Nephron (organoid): ENCODE data around the gene GTF3C1.

ENCODE experiments used
- H3K27ac Mint-ChIP-seq, 3 experiments: 2 replicates each; pipeline ENCODE4 v1.8.0; 2020; ENCODE audit warnings: mixed read lengths in 3 of 3, mild to moderate bottlenecking in 2 of 3, moderate library complexity in 1 of 3
- H3K27me3 Mint-ChIP-seq: 2 replicates; pipeline ENCODE4 v1.8.0; 2021; ENCODE audit warnings: low read depth, mild to moderate bottlenecking, moderate library complexity, mixed read lengths
- H3K36me3 Mint-ChIP-seq: 2 replicates; pipeline ENCODE4 v1.8.0; 2020; ENCODE audit warnings: low read depth, mixed read lengths
- H3K4me1 Mint-ChIP-seq: 2 replicates; pipeline ENCODE4 v1.8.0; 2020; ENCODE audit warnings: mixed read lengths
- H3K4me3 Mint-ChIP-seq, 3 experiments: 2 replicates each; pipeline ENCODE4 v1.8.0; 2020; ENCODE audit warnings: mild to moderate bottlenecking in 3 of 3, mixed read lengths in 3 of 3, moderate library complexity in 2 of 3
- H3K9me3 Mint-ChIP-seq: 2 replicates; pipeline ENCODE4 v1.8.0; 2020; ENCODE audit warnings: mixed read lengths
- CTCF ChIP-seq, 3 experiments: fragments of 200-600 bp; sonication (generic); IDR thresholded peaks; one replicate each; pipeline ENCODE4 v1.5.0; 2021; ENCODE audit warnings: antibody characterized with exemption in 3 of 3; ENCODE audit not compliant: unreplicated experiment in 3 of 3

The GTF3C1 gene

GRCh38 chr16:27515874-27516353, 33.8 kb downstream of the GTF3C1 start:
- H3K4me1 Mint-ChIP-seq: peaks cover 11% of the 10 kb centered on the region
- H3K4me3 Mint-ChIP-seq: no peak overlapping the region
- peaks cover 2% of the 10 kb centered on the region for H3K9me3 Mint-ChIP-seq
- H3K36me3 Mint-ChIP-seq: peaks cover 78% of the 10 kb centered on the region
- peak; percentile 44 to 56 (median 55) for TF ChIP-seq CTCF (IDR thresholded peaks at IDR 0.05; ENCODE audit: unreplicated experiment in 3 of 3)
- no peaks in the 10 kb centered on the region for H3K27me3 Mint-ChIP-seq
- H3K27ac Mint-ChIP-seq: no peak overlapping the region

- TF ChIP-seq CTCF (IDR thresholded peaks at IDR 0.05; ENCODE audit: unreplicated experiment in 3 of 3): no peak
- Mint-ChIP-seq H3K9me3 (peaks cover 2% of the 10 kb centered on the region), H3K4me3 (no peak overlapping the region), H3K27ac (no peak overlapping the region), H3K27me3 (no peaks in the 10 kb centered on the region), H3K36me3 (peaks cover 80% of the 10 kb centered on the region), H3K4me1 (peaks cover 11% of the 10 kb centered on the region)
Measured at GRCh38 chr16:27514806-27515205, 34.9 kb downstream of the GTF3C1 start.

GRCh38 chr16:27511657-27512448, 37.9 kb downstream of the GTF3C1 start:
- Mint-ChIP-seq H3K4me1 (peaks cover 5% of the 10 kb centered on the region), H3K27me3 (no peaks in the 10 kb centered on the region), H3K9me3 (peaks cover 2% of the 10 kb centered on the region), H3K27ac (peak overlapping the region; percentile 55 to 85 (median 63)), H3K36me3 (peaks cover 81% of the 10 kb centered on the region), H3K4me3 (no peak overlapping the region)
- peak in 2 of 3 experiments; percentile 15 to 20 for TF ChIP-seq CTCF (IDR thresholded peaks at IDR 0.05; ENCODE audit: unreplicated experiment in 3 of 3)

- Mint-ChIP-seq H3K36me3 (peaks cover 84% of the 10 kb centered on the region), H3K27me3 (no peaks in the 10 kb centered on the region), H3K9me3 (peaks cover 2% of the 10 kb centered on the region), H3K27ac (peak overlapping the region; percentile 25 to 80 (median 72)), H3K4me3 (no peak overlapping the region), H3K4me1 (peaks cover 5% of the 10 kb centered on the region)
- no peak for TF ChIP-seq CTCF (IDR thresholded peaks at IDR 0.05; ENCODE audit: unreplicated experiment in 3 of 3)
Measured at GRCh38 chr16:27508476-27508875, 41.2 kb downstream of the GTF3C1 start.

GRCh38 chr16:27506771-27507170, 42.9 kb downstream of the GTF3C1 start:
- Mint-ChIP-seq H3K9me3 (no peaks in the 10 kb centered on the region), H3K4me1 (peaks cover 3% of the 10 kb centered on the region), H3K27me3 (no peaks in the 10 kb centered on the region), H3K4me3 (no peak overlapping the region), H3K36me3 (peaks cover 84% of the 10 kb centered on the region), H3K27ac (no peak overlapping the region)
- TF ChIP-seq CTCF (IDR thresholded peaks at IDR 0.05; ENCODE audit: unreplicated experiment in 3 of 3): no peak
